Esophagus squamous epithelium (tissue), 4 donors: ENCODE results near the gene STK31.

Source experiments
- CTCF ChIP-seq, 6 experiments: fragments of 450-650 bp in 4 of 6; fragments of 200-600 bp in 2 of 6; sonication (generic) in 2 of 6; IDR thresholded peaks; one replicate each; pipeline ENCODE4 v1.5.1; 2016 to 2019; ENCODE audit warnings: antibody characterized with exemption in 6 of 6, mild to moderate bottlenecking in 4 of 6, moderate library complexity in 4 of 6
- POLR2A ChIP-seq, 4 donors: fragments of 450-650 bp; IDR thresholded peaks; one replicate each; pipeline ENCODE4 v1.6.1; 2017; ENCODE audit warnings: antibody characterized with exemption in 4 of 4, mild to moderate bottlenecking in 4 of 4, moderate library complexity in 3 of 4

- TF ChIP-seq CTCF (IDR thresholded peaks at IDR 0.05): no peak
- no peak for TF ChIP-seq POLR2A (IDR thresholded peaks at IDR 0.05)
Measured at GRCh38 chr7:23787272-23787671, 77.3 kb downstream of the STK31 start.
